AG09309 (cell line): Measurements from ENCODE around the gene CFAP20DC.

Source experiments
- DNase-seq: peaks from one replicate; pipeline ENCODE4 v3.0.0-alpha.2; 2010; ENCODE audit warnings: low read depth
- H3K4me3 ChIP-seq: 2 replicates; pipeline ENCODE4 v1.5.1; 2011; ENCODE audit warnings: mild to moderate bottlenecking, low read depth, low read length, moderate library complexity; ENCODE audit not compliant: control insufficient read depth
- TF ChIP-seq, protein P1 (sequence below): IDR thresholded peaks from 2 replicates; pipeline ENCODE4 v1.5.1; 2011; ENCODE audit warnings: mild to moderate bottlenecking, low read depth, low read length, inconsistent platforms; ENCODE audit not compliant: insufficient read depth, control insufficient read depth; ENCODE audit errors: missing control alignments

CFAP20DC gene

DNA sequence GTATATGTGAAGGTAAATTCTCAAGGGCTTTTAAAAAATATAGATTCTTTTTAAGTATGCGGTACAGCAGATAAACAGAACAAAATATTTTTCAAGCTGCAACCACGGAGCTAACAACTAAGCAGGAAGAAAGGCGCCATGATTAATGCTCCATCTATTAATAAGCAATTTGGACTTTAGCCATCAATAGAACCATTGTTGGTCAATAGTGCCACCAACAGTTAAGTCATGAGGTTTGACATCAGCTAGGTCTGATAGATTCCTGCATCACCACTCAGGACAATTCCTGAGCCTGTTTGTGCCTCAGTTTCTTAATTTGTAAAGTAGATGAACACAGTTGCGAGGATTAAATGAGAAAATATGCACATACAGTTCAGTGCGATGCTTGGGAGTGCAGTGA is 318.2 kb downstream of the CFAP20DC start:
- DNase-seq: no peak
- TF ChIP-seq, protein P1, sequence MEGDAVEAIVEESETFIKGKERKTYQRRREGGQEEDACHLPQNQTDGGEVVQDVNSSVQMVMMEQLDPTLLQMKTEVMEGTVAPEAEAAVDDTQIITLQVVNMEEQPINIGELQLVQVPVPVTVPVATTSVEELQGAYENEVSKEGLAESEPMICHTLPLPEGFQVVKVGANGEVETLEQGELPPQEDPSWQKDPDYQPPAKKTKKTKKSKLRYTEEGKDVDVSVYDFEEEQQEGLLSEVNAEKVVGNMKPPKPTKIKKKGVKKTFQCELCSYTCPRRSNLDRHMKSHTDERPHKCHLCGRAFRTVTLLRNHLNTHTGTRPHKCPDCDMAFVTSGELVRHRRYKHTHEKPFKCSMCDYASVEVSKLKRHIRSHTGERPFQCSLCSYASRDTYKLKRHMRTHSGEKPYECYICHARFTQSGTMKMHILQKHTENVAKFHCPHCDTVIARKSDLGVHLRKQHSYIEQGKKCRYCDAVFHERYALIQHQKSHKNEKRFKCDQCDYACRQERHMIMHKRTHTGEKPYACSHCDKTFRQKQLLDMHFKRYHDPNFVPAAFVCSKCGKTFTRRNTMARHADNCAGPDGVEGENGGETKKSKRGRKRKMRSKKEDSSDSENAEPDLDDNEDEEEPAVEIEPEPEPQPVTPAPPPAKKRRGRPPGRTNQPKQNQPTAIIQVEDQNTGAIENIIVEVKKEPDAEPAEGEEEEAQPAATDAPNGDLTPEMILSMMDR: no peak

DNA sequence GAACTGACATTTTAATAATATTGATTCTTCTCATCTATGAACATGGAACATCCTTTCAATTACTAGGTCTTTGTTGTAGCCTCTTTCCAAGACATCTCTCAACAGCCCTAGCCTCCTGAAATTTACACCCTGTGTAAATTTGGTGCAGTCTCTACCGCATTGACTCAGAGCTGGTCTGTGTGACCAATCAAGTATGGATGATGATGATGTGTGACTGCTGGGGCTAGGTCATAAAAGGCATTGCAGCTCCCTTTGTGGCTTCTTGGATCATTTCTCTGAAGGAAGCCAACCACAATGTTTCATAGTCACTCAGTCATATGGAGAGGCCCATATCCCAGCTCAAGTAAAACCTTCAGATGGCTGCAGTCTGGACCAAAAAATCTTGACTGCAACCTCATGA is 321.1 kb downstream of the CFAP20DC start:
- TF ChIP-seq, protein P1: no peak
- H3K4me3 ChIP-seq: no peak overlapping the region
- no peak for DNase-seq

More for the DNA sequence above, 318.2 kb downstream of the CFAP20DC start:
- no peak overlapping the region for H3K4me3 ChIP-seq

DNA sequence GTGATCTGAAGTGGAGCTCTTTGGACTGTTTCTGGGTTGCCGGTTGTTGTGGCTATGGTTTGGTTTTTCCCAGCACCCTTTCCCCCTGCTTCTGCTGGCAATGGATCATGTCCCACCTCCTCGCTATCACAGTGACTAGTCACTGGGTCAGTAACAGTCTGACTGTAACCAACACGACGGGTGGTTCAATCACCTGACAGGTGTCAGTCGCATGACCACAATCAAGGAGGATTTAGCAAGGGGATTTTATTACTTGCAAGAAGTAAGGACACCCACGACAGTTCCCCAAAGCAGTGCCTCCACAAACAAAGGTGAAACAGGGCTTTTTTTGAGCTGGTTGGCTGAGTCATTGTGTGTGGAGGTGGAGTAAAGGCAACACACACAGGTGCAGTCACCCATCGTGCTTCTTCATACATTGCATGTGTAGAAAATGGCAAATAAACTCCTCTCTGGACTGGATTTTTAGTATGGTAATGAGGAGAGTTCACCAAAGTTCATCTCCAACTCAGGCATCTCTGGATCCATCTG is 324.4 kb downstream of the CFAP20DC start:
- TF ChIP-seq, protein P1: no peak
- DNase-seq: no peak
- no peak overlapping the region for H3K4me3 ChIP-seq

DNA sequence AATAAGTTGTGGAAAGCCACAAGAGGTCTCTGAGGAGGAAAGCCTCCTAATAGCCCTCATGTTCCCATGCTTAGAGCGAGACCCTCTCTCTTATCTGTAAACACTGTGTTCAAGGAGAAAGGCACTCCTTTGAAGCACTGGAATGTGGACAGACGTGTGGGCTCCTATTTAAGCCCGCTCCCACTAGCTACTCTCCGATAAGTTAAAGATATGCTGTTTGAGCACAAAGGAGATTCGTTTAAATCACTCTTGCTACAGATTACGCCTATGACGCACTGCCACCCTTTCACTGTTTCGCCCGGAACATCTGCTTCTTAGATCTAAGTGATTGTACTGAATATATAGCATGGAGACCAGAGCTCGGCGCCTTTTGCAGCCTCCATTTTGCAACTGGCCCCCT is 325.5 kb downstream of the CFAP20DC start:
- TF ChIP-seq, protein P1: no peak
- H3K4me3 ChIP-seq: no peak overlapping the region
- no peak for DNase-seq

DNA sequence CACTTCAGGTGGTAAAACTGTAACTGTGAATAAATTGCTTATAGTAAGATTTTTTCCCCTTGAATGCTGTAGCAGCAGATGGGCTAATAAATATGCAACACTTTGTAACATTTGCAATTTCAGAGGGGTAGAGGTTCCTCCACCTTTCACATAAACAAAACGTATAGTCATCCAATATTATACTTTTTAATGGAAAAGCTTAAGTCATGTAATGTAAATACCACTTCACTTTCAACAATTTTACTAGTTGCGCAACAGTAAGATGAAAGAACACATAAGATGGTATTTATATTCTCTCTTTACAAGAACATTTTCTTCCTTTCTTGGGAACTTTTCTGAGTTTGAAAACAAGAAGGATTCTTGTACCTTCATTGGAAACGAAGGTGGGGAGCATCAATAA is 326.7 kb downstream of the CFAP20DC start:
- DNase-seq: no peak
- no peak overlapping the region for H3K4me3 ChIP-seq
- TF ChIP-seq, protein P1: no peak

DNA sequence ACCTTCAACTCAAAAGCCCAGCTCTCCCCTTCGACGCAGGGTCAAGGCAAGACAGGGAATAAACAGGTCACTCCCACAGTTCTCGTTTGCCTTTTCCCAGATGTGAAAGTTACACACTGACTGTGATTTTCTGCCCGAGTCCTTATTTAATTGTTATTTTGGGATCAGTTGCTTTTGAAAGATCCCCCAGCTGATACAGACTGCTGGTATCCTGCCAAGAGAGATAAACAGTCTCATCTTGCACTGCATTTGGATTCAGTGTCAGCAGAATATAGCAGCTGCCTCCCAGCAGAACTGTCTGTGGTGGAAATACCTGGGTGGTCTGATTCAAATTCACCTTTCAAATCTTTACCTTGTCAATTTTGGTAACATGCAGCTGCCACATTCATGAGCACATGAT is 327.3 kb downstream of the CFAP20DC start:
- TF ChIP-seq, protein P1: no peak
- DNase-seq: no peak

DNA sequence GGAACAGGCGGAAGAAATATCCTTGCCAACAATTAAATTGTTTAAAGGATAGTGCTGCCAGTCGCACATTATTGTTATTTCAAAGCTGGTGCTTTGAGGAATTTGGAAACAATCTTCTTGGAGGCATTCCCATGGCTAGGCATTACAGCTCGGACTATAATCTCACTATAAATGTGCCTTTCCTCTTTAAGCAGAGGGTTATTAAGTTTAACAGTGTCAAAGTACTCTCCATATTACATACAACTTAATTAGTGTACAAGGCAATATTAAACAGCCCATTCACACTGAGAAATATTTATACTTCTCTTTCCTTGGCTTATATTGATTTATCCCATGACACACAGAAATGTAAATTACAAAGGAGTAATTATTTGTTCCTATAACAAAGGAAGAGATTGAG is 329.3 kb downstream of the CFAP20DC start:
- H3K4me3 ChIP-seq: no peak overlapping the region
- DNase-seq: no peak
- TF ChIP-seq, protein P1: no peak

More for the DNA sequence above, 327.3 kb downstream of the CFAP20DC start:
- H3K4me3 ChIP-seq: no peak overlapping the region
